Measurements from ENCODE around the gene TCP10L. TPM values are rescaled to one million over a fixed set of nuclear protein-coding genes. Genes with fewer than 3 reads are reported as not detected.

The TCP10L gene
- total RNA-seq, 1 donor from 2014 or later = 3.9 TPM

DNA sequence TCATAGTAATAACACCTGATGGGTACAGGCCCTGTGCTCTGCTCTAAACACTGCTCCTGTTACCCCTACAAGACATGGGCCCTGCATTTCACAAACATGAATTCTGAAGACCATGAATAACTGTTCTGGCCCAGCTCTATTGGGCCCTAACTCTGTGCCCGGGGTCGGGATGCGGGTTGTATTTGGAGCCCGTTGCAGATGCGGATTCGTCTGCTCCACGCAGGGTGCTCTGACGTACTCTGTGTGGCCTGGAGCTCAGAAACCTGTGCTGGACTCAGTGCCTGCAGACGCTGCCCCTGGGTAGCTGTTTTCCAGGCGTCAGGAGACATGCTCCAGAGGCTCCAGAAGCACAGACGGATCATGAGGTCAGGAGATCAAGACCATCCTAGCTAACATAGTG is 10.1 kb upstream of the TCP10L start:
- Histone ChIP-seq H3K9me3 (no peaks in the 10 kb centered on the region), H3K27ac (no peak overlapping the region), H3K4me1 (no peaks in the 10 kb centered on the region), H3K4me3 (no peak overlapping the region), H3K27me3 (no peaks in the 10 kb centered on the region), H3K36me3 (peaks cover 0 to 6% of the 10 kb centered on the region in 2 donors)
- no peak for DNase-seq (ENCODE audit: low spot score in 2 of 2)
- intact Hi-C loops (cut with DNase I) = no loop called here
- TF ChIP-seq, protein P1, sequence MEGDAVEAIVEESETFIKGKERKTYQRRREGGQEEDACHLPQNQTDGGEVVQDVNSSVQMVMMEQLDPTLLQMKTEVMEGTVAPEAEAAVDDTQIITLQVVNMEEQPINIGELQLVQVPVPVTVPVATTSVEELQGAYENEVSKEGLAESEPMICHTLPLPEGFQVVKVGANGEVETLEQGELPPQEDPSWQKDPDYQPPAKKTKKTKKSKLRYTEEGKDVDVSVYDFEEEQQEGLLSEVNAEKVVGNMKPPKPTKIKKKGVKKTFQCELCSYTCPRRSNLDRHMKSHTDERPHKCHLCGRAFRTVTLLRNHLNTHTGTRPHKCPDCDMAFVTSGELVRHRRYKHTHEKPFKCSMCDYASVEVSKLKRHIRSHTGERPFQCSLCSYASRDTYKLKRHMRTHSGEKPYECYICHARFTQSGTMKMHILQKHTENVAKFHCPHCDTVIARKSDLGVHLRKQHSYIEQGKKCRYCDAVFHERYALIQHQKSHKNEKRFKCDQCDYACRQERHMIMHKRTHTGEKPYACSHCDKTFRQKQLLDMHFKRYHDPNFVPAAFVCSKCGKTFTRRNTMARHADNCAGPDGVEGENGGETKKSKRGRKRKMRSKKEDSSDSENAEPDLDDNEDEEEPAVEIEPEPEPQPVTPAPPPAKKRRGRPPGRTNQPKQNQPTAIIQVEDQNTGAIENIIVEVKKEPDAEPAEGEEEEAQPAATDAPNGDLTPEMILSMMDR (IDR thresholded peaks at IDR 0.05) = no peak

DNA sequence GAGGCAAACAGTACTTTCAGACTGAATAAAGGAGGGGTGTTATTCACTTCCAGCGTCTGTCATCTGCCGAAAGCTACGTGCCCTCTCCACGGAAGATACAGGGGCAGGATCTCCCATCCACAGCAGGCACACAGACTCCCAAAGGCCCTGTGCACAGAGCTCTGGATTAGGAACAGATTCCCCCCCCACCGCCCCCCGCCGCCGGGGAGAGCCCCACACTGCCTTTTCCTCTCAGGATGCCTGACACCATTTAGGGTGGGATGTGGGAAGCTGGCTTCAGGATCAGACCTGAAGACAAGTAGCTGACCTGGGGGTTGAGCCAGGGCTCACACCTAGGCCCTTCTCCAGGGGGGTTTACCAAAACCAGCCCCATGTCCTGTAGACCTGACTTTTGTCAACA is 8.4 kb upstream of the TCP10L start:
- Histone ChIP-seq H3K4me3 (no peak overlapping the region), H3K9me3 (no peaks in the 10 kb centered on the region), H3K27me3 (no peaks in the 10 kb centered on the region), H3K36me3 (no peaks in the 10 kb centered on the region), H3K4me1 (no peaks in the 10 kb centered on the region), H3K27ac (no peak overlapping the region)
- intact Hi-C loops (cut with DNase I) = no loop called here
- TF ChIP-seq, protein P1 (IDR thresholded peaks at IDR 0.05) = no peak
- no peak for DNase-seq (ENCODE audit: low spot score in 2 of 2)

DNA sequence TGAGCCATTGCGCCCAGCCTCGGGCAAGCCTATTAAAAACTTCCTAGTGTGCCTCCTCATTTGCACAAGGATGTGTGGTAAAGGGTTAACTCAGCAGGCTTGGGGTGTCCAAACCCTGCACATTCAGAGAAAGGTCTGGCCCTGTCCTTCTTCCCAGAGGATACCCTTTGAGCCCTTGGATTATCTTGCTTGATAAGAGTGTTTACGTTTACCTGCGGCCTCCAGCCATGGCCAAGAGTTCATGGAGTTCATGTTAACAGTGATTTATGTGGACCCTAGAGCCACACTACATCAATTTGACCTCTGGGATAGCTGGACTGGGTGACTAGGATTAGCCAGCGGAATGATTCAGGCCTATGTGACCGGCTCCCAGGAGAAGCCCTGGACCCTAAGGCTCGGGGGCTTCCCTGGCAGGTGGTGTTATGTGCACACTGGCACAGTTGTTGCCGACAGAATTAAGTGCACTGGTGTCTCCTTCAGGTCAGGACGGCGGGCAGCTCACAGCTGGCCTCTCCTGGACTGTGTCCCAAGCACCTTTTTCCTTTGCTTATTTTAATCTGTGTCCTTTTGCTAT is 7.7 kb upstream of the TCP10L start:
- intact Hi-C loops (cut with DNase I) = no loop called here
- TF ChIP-seq, protein P1 (IDR thresholded peaks at IDR 0.05) = no peak
- Histone ChIP-seq H3K4me3 (no peak overlapping the region), H3K27me3 (no peaks in the 10 kb centered on the region), H3K27ac (no peak overlapping the region), H3K4me1 (no peaks in the 10 kb centered on the region), H3K9me3 (no peaks in the 10 kb centered on the region), H3K36me3 (no peaks in the 10 kb centered on the region)
- no peak for DNase-seq (ENCODE audit: low spot score in 2 of 2)

DNA sequence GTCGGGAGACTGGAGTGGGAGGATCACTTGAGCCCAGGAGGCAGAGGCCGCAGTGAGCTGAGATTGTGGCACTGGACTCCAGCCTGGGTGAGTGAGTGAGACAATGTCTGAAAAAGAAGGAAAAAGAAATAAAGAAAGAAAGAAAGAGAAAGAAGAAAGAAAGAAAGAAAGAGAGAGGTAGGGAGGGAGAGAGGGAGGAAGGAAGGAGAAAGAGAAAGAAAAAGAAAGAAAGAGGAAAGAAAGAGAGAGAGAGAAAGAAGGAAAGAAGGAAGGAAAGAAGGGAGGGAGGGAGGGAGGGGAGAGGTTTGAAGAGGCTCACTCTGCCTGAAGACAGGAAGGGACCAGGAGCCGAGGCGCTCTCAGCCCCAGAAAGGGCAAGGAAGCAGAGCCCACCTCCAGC is 4.8 kb upstream of the TCP10L start:
- H3K4me1 ChIP-seq = no peaks in the 10 kb centered on the region
- no peaks in the 10 kb centered on the region for H3K27me3 ChIP-seq
- TF ChIP-seq, protein P1 (IDR thresholded peaks at IDR 0.05) = no peak
- peaks cover 0 to 4% of the 10 kb centered on the region in 2 donors for H3K36me3 ChIP-seq
- intact Hi-C loops (cut with DNase I) = no loop called here
- no peak for DNase-seq (ENCODE audit: low spot score in 2 of 2)
- no peaks in the 10 kb centered on the region for H3K9me3 ChIP-seq
- H3K4me3 ChIP-seq = no peak overlapping the region
- no peak overlapping the region for H3K27ac ChIP-seq

DNA sequence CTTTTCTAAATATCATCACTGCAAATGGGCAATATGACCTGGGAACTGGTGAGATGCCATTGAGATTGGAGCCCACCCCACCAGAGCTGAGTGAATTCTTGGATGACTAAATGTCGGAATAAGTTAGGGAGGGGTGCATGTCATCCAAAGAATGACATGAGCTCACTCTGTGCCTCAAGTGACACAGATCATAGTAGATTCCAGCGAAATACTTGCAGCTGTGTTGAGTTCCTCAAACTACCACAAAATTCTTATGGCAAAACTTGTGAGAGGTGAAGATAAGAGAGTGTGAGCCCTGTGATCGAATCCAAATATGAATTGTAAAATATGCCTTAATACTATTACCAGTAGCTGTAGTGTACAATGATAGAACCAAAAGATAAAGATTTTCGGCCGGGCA is 2.3 kb upstream of the TCP10L start:
- H3K27me3 ChIP-seq = no peaks in the 10 kb centered on the region
- intact Hi-C loops (cut with DNase I) = no loop called here
- H3K4me3 ChIP-seq = no peak overlapping the region
- TF ChIP-seq, protein P1 (IDR thresholded peaks at IDR 0.05) = no peak
- H3K27ac ChIP-seq = no peak overlapping the region
- H3K4me1 ChIP-seq = no peaks in the 10 kb centered on the region
- DNase-seq (ENCODE audit: low spot score in 2 of 2) = no peak
- peaks cover 0 to 4% of the 10 kb centered on the region in 2 donors for H3K36me3 ChIP-seq
- H3K9me3 ChIP-seq = no peaks in the 10 kb centered on the region

DNA sequence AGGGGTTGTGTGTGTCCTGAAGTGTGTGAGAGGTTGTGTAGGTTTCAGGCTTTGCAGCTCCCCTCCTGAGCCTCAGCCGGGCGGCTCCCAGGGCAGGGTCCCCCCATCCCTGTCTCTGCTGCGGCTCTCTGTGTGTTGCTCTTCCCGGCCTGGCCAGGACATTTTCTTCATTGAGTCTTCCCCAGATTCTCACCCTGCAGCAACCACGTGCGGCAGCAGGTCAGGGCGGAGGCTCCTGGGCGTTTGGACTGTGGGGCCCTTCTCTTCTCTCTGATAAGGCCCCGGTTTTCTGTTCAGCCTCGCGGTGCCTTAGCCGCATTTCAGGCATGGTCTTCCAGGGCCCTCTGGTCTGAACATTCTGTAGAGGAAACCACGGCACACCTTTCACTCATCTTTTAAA is 1.8 kb upstream of the TCP10L start:
- H3K27me3 ChIP-seq = no peaks in the 10 kb centered on the region
- TF ChIP-seq, protein P1 (IDR thresholded peaks at IDR 0.05) = no peak
- H3K4me1 ChIP-seq = no peaks in the 10 kb centered on the region
- no peak overlapping the region for H3K4me3 ChIP-seq
- peaks cover 0 to 4% of the 10 kb centered on the region in 2 donors for H3K36me3 ChIP-seq
- H3K9me3 ChIP-seq = no peaks in the 10 kb centered on the region
- no peak for DNase-seq (ENCODE audit: low spot score in 2 of 2)
- H3K27ac ChIP-seq = no peak overlapping the region
- intact Hi-C loops (cut with DNase I) = no loop called here
